ENCODE measurements around the gene SKI.

Gene SKI

DNA sequence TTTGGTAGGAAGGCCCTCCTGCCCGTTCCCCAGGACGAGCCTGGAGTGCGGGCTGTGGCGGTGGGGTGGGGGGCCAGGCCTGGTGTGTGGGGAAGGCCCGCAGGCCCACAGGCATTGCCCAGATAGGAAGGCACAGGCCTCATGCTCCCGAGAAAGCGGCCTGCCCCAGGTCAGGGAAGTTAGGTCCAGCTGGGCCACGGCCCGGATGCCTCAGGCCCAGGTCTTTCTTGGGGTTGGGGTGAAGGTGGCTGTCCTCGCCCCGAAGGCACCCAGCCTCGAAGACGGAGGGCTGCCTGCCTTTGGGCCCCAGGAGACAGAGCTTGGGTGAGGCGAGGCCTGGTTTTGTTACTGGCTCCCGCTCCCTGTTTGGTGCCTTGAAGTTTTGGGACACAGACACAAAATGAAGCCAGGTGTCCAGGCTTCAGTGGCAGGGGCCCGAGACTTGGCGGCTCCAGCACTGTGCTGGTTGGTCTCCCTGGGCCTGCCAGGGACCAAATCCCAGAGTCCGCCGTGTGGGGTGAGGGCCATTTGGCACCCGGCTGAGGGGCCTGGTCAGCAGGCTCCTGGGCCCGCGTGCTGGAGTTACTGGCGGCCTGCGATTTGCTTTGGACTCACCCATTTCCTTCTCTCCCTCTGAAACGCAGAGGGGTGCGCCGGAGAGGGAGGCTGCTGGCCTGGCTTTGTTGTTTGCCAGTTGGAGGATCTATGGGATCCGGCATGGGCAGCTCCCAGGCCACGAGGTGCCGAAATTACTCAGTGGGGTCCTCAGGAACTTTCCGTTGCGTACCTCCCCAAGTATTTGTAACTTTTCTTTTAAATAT, 2.0 kb downstream of the SKI start:
- no peak for DNase-seq (ENCODE audit: low spot score)

DNA sequence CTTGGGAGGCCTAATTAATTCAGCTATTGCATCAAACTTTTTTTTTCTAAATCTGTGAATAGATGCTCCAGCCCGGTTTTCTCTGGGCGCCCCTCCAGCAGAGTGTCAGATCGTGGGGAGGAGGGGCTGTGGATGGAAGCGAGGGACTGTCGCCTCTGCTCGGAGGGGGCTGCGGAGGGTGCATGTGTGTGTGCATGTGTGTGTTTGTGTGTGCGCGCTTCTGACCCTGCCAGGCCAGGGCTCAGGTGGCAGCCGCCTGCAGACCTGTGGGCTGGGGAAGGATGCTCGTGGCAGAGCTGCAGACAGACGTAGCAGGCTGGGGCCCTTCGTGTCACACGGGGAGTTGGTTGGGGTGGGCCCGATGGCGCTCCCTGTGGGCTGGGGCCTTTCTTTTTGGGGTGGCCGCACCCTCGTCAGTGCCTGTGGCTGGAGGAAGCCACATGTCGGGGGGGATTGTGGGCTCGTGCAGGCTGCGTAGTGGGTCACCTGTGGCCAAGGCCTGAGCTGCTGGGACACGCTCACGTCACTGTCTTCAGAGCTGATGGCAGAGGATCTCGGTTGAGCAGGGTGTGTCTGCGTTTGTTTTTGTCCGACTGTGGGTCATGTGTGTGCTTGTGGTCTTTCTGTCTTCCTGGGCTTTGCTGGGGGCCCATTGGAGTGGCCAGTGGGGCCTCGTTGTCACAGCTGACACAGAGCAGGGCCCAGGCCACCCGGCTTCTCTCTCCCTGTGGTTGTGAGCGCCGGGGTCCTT, 2.8 kb downstream of the SKI start:
- DNase-seq (ENCODE audit: low spot score), result no peak

DNA sequence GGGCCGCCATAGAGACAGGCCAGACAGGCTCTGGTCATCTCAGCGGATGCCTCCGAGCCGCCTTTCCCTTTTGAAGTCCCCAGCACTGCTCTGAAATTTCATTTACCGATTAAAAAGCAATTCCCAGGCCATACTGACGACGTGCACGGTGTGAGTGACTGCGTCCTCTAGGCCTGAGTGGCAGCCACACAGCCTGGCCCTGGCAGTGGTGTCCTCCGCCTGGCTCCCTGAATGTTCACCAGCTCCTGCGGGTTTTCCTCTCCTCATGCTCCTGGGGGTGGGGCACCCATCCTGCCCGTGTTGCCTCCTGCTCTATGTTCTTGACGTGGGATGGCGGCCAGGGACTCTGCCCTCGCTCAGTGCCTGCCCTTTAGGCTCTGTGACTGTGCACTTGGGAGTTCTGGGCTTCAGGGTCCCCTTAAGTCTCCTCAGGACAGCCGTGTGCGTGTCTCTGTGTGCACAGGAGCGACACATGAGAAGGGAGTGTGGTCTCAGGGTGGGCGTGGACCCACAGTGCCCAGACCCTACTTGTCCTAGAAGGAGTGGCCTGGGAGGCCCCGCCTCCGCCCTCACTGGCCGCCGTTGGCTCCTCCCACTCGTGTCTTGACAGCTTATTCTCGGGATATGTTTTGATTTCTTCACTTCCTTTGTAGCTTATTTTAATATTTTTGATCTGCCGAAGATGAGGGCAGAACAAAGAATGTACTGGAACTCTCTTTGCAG, 3.6 kb downstream of the SKI start:
- DNase-seq (ENCODE audit: low spot score), result peak; percentile 69

DNA sequence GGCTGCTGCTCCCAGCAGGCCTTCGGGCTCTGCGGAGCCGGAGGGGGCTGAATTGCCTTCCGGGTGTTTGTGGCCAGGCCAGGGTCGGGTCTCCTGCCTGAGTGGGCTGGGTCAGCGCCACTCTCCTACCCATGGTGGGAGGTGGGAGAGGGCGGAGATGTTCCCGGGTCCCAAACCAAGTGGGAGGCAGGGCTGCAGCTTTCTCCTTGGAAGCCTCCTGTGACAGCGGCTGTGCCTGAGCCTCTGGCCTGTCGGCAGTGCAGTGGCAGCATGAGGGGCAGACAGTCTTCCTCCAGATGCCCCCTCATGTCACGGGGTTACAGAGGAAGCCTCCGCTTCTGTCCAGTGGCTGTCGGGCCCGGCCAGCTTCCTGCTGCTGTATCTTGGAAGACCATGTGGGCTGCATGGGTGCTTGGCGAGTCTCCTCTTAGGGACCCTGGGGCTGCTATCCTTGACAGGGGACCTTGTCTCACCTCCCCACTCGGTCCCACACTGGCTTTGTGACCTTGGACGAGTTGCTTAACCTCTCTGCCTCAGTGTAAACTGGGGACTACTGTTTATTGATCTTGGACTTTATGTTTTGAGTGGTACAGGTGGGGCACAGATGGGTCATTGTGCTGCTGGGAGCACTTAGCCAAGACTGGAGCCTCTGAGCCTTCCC, 4.3 kb downstream of the SKI start:
- DNase-seq (ENCODE audit: low spot score), result no peak

DNA sequence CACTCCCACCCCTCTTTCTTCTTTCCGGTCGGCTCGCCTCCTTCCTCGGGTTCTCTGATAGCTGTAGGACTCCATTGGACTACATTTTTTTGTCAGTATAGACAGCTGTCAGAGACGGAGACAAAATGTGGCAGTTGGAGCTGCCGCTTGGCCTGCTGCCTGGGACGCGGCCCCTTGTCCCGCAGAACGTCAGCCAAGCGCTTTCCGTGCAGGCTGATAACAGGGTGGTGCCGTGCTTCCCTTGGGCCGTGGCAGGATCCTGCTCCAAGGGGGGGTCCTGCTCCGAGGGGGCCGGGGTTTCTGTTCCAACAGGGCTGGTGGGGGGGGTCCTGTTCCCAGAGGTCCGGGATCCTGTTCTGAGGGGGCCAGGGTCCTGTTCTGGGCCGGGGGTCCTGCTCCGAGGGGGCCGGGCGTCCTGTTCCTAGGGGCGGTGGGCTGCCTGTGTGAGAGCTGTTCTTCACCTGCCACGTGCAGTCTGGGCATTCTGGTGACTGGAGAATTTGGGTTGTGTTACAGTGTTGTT, 4.9 kb downstream of the SKI start:
- DNase-seq (ENCODE audit: low spot score), result no peak

DNA sequence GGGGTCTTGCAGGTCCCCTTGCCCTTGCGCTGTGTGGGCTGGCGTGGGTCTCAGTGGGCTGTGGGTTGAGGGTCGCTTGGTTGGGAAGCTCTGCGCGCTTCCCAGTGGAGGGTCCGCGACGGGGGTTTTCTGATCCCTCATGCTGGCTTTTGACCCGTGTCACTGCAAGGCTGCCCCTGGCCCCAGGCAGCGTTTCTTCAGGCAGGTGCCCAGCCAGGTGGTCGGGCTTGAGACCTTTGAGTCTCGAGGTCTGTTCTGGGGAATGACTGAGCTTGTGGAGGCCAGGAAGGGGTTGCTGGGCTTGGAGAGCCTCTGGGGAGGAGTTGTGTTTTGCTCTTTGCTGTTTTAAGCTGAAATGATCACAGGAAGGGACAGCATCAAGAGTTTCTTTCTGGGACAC, 5.3 kb downstream of the SKI start:
- DNase-seq (ENCODE audit: low spot score), result no peak

DNA sequence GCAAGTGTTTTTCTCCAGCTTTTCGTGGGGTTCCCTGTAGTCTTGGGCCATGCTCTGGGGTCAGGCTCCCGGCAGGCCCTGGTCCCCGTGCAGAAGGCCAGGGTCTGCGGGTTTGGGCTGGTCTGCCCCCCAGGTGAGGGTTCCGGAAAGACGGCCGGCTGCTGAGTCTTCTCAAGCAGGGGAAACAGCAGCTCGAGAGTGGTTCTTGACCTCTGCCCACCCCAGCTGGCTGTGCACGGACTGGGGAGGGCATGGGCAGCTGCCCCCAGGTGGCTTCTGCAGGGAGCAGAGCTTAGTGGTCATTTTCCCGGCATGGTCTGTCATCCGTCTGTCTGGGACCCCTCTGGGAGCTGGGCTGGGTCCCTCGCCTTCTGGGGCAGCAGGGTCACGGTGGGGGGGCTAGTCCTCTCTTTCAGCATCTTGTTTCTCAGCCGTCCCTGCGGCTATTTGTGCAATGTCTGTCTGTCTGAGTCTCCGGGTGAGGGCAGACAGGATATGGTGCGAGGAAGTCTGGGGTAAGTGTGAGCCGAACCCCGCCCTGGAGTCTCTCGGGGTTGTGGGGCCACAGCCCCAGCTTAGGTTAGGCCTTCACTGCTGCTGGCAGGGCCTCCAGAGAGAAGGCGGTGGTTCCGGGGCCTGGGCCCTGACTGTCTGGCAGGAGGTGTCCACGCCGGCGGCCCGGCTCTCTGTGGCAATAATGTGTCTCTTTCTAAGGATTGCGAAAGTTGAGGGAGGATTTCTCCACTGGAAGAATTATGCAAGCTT, 6.1 kb downstream of the SKI start:
- peak; percentile 77 for DNase-seq (ENCODE audit: low spot score)

DNA sequence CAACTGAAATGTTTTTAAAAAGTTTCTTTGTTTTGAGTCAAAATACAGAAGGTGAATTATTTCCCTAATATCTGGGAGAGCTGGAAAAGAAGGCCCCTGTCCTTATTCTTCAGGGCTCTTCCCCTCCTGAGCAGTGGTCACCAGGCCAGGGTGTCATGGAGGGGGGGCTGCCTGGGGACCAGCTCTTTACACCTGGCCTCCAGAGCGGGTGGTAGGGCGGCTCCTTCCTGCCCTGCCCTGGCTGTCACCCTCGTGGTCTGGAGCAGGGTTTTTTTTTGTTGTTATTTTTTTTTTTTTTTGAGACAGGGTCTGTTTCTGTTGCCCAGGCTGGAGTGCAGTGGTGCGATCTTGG, 6.6 kb downstream of the SKI start:
- DNase-seq (ENCODE audit: low spot score), result no peak

DNA sequence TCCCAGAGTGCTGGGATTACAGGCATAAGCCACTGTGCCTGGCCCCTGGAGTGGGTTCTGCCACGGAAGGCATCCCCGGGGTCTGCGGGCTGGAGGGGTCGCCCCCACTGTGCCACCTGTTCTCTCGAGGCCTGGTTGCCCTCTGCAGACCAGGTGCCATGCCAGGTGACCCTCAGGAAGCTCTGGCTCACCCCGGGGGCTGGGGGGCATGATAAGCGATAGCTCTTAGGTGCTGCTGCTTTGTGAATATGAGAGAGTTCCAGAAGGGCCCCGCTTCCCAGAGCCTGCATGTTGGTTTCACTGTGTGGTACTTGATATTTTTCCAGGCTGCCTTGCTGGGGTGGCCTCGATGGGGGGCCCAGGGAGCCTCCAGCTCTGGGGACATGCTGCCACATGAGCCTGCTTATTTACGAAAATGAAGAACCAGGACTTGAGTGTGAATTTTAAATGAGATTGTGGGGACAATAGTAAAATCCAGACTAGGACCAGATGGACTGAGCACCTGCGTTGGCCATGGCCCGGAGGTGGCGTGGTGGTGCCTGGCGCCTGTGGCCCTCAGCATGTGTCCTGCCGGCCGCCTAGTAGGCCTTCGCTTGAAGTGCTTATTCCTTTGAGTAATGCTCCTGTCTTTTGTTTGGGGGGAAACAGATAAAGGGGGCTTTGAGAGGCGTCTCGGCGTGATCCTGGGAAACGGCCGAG, 7.3 kb downstream of the SKI start:
- DNase-seq (ENCODE audit: low spot score), result no peak

DNA sequence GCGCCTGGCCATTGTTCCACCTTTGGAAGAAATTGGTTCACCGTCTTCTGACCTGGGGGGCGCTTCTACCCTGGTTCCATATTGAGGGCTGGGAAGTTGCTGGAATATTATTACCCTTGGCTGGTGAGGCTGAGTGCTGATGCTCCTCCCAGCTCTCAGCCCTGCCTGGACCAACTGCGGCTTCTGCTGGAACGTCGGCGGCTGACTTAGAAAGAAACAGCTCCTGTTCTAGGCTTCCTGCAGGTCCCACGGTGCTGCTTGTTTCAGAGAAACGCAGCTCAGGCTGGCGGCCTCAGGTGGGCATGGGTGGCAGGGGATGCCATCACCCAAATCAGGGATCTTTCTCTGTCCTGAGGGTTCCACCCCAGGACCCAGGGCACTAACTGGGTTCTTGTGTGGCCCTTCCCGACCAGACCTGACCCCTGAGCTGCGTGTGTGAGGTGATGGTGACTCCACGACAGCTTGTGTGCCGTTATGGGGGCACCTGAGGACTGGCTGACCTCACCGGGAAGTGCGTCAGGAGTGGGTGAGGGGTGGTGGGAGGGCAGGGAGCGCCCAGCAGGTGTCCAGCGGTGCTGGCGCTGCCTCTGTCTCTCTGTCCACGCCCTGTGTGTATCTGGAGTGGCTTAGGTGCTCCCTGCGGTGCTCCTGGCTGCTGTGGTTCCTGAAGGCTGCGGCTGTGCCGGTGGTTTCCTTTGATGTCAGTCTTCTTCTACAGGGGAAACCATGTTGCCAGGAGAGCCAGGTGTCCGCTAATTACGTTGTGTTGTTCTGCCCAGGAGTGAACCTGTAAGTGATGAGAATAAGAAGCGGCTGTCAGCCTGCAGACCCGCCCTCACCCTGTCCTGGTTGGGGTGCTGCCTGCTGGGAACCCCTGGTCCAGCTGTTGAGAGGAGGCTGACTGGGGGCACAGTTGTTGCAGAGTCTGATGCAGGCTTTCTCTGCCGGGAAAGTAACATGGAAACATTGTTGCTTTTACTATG, 8.9 kb downstream of the SKI start:
- no peak for DNase-seq (ENCODE audit: low spot score)

DNA sequence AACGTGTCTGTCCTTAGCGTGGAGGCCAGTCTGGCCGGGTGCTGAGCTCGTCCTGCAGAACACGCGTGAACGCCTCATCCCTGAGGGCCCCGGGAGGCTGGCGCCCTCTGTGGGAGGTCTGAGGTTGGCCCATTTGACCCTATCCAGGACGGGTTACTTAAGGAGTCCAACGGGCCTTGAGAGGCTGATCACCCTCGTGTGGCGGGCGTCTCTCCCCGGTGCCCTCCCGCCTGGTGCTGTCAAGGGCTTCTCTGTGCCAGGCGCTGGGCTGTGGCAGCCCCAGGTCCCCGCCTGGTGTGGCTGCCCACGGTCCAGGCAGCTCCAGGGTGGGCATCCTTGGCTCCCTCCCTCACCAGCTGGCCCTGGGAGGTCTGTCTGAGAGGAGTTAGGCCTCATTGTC, 9.7 kb downstream of the SKI start:
- DNase-seq (ENCODE audit: low spot score), result no peak

DNA sequence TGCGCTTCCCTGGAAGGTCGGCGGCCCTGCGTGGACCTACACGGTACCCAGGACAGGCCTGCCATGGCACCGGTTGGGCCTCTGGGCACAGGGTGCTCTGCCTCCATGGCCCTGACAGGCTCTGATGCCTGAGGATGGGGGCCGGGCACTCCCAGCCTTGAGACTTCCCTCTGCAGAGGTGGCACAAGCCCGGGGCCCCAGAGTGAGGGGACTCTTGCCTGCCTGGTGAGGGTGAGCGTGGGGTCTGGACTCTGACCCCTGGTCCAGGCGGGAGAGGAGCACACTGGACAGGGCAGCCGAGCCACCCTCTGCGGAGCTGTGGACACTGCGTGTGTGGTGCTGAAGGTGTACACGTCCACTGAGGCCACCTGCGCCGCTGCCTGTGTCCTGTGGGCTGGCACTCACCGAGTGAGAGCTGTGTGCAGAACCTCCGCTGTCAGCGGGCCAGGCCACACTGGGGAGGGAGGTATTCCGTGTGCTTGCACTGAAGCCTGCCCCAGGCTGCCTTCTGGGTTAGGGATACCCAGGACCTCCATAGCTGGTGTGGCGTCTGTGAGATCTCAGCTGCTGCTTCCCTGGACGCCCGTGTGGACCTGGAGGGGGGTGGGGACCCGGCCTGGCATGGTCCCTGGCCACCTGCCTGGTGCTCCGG, 10.4 kb downstream of the SKI start:
- no peak for DNase-seq (ENCODE audit: low spot score)

DNA sequence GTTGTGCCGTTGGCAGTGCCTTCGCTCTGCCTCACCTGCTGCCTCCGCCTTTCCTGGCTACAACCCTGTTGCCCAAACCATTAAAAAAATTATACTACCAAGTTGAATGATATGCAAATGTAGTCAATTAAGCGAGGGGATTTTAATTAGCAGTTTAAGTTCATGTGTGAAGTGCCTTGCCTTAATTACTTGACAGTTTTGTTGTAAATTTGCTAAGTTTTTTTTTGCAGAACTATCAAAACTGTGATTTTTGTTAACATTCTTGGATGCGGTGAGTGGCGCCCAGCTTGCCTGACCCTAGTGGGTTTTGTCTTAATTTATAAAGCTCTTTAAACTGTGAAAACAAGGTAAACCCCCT, 10.9 kb downstream of the SKI start:
- DNase-seq (ENCODE audit: low spot score), result no peak

DNA sequence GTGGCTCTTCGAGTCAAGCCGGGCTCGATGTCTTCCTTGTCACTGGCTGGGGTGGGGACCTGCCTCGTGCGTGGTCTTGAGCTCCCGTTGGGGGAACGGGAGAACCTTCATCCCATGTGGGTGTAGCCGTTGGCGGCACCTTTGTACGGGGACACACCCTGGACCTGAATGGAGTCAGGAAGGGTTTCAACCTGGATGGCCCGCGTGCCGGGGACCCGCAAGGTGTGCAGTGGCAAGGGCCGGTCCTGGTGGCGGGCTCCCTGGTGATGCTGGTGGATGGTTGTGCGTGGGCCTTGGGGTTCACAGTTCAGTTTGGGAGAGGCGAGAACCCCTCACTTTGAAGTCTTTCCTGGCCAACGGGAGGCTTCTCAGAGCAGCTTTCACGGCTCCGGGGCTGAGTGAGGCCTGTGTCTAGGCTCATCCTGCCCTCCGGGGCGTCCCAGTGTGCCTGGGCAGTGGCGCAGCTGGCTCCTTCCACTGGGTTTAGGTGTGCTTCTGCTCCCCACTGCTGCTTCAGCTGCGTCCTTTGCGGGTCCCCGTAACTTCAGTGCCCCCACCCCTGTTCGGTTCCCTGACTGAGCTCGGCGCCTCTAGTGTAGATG, 11.4 kb downstream of the SKI start:
- no peak for DNase-seq (ENCODE audit: low spot score)

DNA sequence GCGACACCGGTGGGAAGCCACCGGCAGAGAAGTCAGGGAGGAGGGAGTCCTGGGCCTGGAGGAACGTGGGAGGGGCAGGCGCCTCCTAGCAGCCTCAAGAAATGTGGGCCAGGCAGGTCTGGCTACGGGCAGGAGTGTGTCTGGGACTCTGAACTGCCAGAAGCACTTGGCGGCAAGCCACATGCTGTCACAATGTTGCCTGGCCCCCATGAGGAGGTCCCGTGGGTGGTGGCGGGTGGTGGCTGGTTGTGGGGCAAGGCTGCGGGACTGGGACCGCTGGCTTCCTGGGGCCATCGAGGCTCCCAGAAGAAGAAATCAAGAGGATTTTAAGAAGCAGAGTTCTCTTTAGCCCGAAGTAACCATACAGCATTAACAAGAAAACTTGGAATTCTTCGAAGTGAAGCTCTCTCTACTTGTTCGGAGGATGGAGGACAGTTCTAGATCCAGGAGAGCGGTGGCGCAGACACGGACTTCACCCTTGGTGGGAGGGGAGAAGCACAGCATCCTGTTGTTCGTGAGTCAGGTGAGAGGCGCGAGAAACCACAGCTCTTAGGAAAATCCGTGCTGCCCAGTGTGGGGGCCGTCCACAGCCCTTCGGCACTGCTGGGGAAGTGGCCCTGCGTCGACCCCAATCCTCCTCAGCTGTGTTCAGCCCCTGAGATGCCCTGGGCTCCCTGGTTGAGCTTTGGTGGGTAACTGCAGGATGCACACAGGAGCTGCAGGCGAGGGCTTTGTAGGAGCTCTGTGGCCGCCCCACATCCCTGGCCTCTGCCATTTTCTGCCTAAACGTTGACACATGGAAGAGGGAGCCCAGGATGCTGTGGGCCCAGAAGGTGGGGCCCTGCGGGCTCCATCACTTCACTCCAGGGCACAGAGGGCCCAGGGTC, 12.4 kb downstream of the SKI start:
- DNase-seq (ENCODE audit: low spot score), result no peak

DNA sequence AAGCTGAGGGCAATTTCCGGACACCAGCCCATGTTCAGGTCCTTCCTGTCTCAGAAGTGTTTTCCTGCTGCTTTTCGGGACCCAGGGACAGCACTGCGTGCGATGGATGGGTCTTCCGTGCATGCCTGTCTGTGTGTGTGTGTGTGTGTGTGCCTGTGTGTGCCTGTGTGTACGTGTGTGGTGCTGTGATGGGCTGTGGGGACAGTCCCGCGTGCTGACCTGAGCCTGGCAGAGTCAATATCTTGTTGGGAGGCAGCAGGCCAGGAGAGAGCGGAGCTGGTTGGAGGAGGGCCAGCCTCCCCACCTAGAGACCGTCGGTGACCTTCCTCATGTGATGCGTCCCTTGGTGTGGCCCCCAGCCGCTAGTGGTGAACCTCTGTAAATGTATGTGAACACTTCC, 13.7 kb downstream of the SKI start:
- no peak for DNase-seq (ENCODE audit: low spot score)

DNA sequence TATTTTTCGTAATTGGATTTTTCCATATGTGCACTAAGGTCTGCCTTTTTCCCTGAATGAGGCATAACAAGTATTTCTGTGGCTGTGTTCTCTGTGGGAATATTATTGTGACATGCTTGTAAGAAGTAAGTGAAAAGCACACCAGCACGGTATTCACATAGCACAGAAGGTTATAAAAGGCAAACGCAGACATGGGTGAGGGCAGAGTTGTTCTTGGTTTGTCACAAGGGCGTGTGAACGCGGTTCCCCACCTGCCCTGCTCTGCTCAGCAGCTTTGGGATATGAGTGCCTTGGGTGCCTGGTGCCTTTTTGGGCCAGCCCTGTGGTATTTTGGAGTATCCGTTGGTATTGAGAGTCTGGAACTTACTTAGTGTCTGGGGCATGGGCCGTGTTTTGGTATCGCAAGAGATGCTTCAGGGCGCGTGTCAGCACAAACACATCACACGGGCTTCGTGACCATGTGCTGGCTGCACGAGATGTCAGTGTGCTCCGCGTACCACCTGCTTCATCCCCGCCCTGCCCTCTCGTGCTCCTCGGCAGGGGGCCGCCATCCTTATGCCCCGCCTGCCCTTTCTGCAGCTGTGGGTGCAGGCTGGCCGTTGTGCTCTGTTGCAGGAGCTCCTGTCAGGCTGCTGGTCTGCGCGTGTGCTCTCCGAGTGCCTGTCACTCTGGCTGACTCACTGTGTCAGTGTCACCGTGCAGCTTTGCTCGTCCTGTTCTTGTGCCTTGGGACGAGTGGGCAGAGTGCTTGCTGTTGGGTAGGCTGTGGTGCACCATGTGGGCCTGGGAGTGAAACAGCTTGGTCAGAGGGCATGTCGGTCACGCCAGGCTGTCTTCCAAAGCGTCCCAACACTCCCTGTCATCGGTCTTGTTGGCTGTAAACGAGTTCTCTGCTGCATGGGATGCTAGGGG, 15.0 kb downstream of the SKI start:
- DNase-seq (ENCODE audit: low spot score), result no peak
